SJSA1 (cell line): ENCODE measurements around the gene MKNK2. TPM values are rescaled to one million over a fixed set of nuclear protein-coding genes. Genes with fewer than 3 reads are reported as not detected.
A peak's percentile ranks its signal among the peaks of the same experiment; 100 is the strongest.

Experiments
- DNase-seq, 2 experiments: peaks; one replicate each; pipeline ENCODE4 v3.0.0-alpha.2; 2015 to 2020; ENCODE audit warnings: low spot score in 2 of 2, low read depth in 1 of 2
- H3K27ac ChIP-seq: fragments of 250-450 bp; sonication (Bioruptor Pico); 2 replicates; pipeline ENCODE4 v1.5.1; 2020; ENCODE audit warnings: mild to moderate bottlenecking, moderate library complexity
- H3K27me3 ChIP-seq: fragments of 250-450 bp; sonication (Bioruptor Pico); replicated peaks from 2 replicates; pipeline ENCODE4 v1.5.1; 2020; ENCODE audit warnings: mild to moderate bottlenecking, moderate library complexity
- H3K36me3 ChIP-seq: fragments of 250-450 bp; sonication (Bioruptor Pico); 2 replicates; pipeline ENCODE4 v1.5.1; 2020; ENCODE audit warnings: mild to moderate bottlenecking
- H3K4me1 ChIP-seq: fragments of 250-450 bp; sonication (Bioruptor Pico); replicated peaks from 2 replicates; pipeline ENCODE4 v1.6.1; 2021; ENCODE audit warnings: mild to moderate bottlenecking
- H3K4me3 ChIP-seq: fragments of 250-450 bp; sonication (Bioruptor Pico); 2 replicates; pipeline ENCODE4 v1.5.1; 2020; ENCODE audit warnings: mild to moderate bottlenecking
- H3K9me3 ChIP-seq: fragments of 250-450 bp; sonication (Bioruptor Pico); replicated peaks from 2 replicates; pipeline ENCODE4 v1.5.1; 2020; ENCODE audit warnings: mild to moderate bottlenecking
- total RNA-seq: library from RNA; depleted of rRNA; stranded (reverse); fragments of >200 nt; shearing (Covaris generic); gene quantifications from 2 replicates; pipeline ENCODE4 v1.2.3, GENCODE V29; 2014

Gene MKNK2
- total RNA-seq, 1 experiment from 2014 or later = 18.7 TPM

DNA sequence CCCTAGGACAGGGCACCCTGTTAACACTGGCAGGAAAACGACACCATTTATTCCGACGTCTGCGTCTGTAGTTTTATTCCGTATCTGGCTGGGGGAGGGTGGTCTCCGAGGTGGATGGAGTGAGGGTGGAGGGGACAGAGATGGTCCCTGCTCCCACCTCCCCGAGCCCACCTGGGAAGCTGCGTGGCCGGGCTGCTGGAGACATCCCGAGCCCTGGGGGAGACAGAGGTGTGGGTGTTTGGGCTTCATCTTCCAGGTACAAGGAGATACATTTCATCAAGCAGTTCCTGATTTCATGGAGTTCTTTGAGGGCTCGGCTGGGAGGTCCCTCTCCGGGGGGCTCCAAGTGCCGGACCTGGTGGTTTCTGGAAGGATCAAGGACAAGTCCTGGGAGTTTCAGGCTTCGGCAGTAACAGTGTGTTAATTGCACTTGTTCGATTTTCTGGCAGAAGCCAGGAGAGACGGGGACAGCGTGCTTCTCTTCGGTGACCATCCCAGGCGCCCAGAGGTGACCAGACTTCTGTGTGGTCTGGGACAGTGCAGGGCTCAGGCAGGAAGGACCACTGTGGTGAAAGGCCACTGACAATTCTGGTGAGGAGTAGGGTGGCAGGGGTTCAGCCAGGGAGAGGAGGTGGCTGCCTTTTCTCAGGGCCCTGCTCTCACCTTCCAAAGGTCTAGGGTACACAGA is 20.1 kb upstream of the MKNK2 start:
- Histone ChIP-seq H3K27ac (no peak overlapping the region), H3K9me3 (no peaks in the 10 kb centered on the region), H3K4me1 (peaks cover 8% of the 10 kb centered on the region; the same call in 1 of the 2 replicates), H3K4me3 (no peak overlapping the region), H3K36me3 (peaks cover 47% of the 10 kb centered on the region), H3K27me3 (no peaks in the 10 kb centered on the region)
- no peak for DNase-seq

- no peak overlapping the region for H3K4me3 ChIP-seq
- no peak overlapping the region for H3K27ac ChIP-seq
- no peaks in the 10 kb centered on the region for H3K9me3 ChIP-seq
- H3K4me1 ChIP-seq = peaks cover 8% of the 10 kb centered on the region; the same call in 1 of the 2 replicates
- peaks cover 40% of the 10 kb centered on the region for H3K36me3 ChIP-seq
- no peak for DNase-seq
- H3K27me3 ChIP-seq = no peaks in the 10 kb centered on the region
Observed at GRCh38 chr19:2070436-2070827, 19.4 kb upstream of the MKNK2 start.

GRCh38 chr19:2064788-2065524 is 13.9 kb upstream of the MKNK2 start:
- Histone ChIP-seq H3K4me1 (peaks cover 26% of the 10 kb centered on the region), H3K9me3 (no peaks in the 10 kb centered on the region), H3K27ac (no peak overlapping the region), H3K4me3 (no peak overlapping the region), H3K27me3 (no peaks in the 10 kb centered on the region), H3K36me3 (no peaks in the 10 kb centered on the region)
- no peak for DNase-seq

DNA sequence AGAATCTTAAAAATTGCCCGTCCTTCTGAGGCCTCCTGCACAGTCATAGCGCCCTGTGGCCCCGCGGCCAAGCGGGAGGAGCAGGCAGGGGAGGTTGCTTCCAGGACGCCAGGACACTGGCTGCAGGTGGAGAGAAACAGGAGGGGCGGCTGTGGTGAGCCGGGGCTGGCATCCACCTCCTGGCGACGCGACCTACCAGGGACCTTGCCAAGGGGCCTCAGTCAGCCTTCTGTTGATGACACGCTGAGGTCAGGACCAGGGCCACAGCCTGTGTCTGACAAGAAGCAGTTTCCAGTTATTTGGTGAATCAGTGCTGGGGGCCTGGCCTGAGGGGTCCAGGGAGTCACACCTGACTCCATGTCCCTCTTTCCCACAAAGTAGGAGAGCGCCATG is 13.3 kb upstream of the MKNK2 start:
- no peak for DNase-seq
- Histone ChIP-seq H3K27ac (no peak overlapping the region), H3K9me3 (no peaks in the 10 kb centered on the region), H3K27me3 (no peaks in the 10 kb centered on the region), H3K4me1 (peaks cover 26% of the 10 kb centered on the region), H3K4me3 (no peak overlapping the region), H3K36me3 (no peaks in the 10 kb centered on the region)

- Histone ChIP-seq H3K27ac (no peak overlapping the region), H3K36me3 (no peaks in the 10 kb centered on the region), H3K9me3 (no peaks in the 10 kb centered on the region), H3K4me1 (peaks cover 30% of the 10 kb centered on the region), H3K4me3 (no peak overlapping the region), H3K27me3 (no peaks in the 10 kb centered on the region)
- DNase-seq = no peak
Observed at GRCh38 chr19:2063824-2064223, 12.8 kb upstream of the MKNK2 start.

- Histone ChIP-seq H3K36me3 (no peaks in the 10 kb centered on the region), H3K27ac (no peak overlapping the region), H3K4me3 (no peak overlapping the region), H3K4me1 (peaks cover 31% of the 10 kb centered on the region), H3K27me3 (no peaks in the 10 kb centered on the region), H3K9me3 (no peaks in the 10 kb centered on the region)
- no peak for DNase-seq
Observed at GRCh38 chr19:2062770-2063169, 11.7 kb upstream of the MKNK2 start.

- no peaks in the 10 kb centered on the region for H3K9me3 ChIP-seq
- no peak overlapping the region for H3K27ac ChIP-seq
- no peak for DNase-seq
- H3K4me3 ChIP-seq = no peak overlapping the region
- peaks cover 31% of the 10 kb centered on the region for H3K4me1 ChIP-seq
- H3K27me3 ChIP-seq = no peaks in the 10 kb centered on the region
- no peaks in the 10 kb centered on the region for H3K36me3 ChIP-seq
Observed at GRCh38 chr19:2062389-2062729, 11.3 kb upstream of the MKNK2 start.

DNA sequence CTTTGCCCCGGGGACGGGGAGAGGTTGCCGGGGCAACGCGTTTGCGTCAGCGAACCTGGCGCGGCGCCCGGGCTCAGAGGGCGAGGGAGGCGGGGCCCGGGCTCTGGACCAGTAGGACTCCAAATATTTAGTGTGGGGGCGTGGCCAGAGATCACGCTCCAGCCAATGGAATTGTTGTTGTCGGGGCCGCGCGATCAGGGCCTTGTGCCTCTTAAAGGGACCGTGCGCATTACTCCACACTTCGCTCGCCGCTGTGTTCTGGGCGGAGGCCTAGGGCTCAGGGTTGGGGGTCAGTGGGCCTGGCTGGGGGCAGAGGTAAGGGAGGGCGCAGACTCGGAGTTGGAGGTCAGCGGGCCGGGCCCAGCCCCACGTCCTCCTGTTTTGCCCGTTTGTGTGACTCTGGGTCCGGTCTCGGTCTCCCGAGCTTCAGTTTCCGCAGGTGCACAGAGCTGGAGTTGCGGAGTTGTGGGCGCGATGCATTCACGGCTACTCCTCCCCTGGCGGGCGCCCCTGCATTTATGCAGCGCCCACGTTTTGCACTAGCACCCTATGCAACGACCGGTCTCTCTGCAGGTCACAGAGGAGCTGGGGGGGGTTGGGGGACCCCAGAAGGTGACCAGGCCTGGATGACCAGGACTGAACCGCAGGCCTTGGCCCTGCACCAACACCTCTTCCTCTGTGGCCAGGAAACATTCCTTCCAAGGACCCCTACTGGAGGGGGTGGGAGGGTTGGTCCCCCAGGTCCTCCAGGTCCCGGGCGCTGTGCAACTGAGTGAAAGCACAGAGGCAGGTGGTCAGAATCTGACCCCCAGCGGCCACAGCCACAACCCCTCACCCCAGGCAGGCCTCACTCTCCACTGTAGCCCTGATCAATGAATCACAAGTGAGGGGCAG is 10.7 kb upstream of the MKNK2 start:
- H3K36me3 ChIP-seq = no peaks in the 10 kb centered on the region
- H3K27me3 ChIP-seq = no peaks in the 10 kb centered on the region
- H3K4me3 ChIP-seq = peak overlapping the region; percentile 59
- DNase-seq = peak; percentile 99
- peaks cover 31% of the 10 kb centered on the region for H3K4me1 ChIP-seq
- H3K9me3 ChIP-seq = no peaks in the 10 kb centered on the region
- peak overlapping the region; percentile 93 for H3K27ac ChIP-seq

- Histone ChIP-seq H3K4me1 (peaks cover 36% of the 10 kb centered on the region), H3K4me3 (peak overlapping the region; percentile 59), H3K9me3 (no peaks in the 10 kb centered on the region), H3K27me3 (no peaks in the 10 kb centered on the region), H3K27ac (peak overlapping the region; percentile 93), H3K36me3 (no peaks in the 10 kb centered on the region)
- DNase-seq = peak in 1 of 2 experiments; percentile 67
Observed at GRCh38 chr19:2060884-2061494, 9.9 kb upstream of the MKNK2 start.

DNA sequence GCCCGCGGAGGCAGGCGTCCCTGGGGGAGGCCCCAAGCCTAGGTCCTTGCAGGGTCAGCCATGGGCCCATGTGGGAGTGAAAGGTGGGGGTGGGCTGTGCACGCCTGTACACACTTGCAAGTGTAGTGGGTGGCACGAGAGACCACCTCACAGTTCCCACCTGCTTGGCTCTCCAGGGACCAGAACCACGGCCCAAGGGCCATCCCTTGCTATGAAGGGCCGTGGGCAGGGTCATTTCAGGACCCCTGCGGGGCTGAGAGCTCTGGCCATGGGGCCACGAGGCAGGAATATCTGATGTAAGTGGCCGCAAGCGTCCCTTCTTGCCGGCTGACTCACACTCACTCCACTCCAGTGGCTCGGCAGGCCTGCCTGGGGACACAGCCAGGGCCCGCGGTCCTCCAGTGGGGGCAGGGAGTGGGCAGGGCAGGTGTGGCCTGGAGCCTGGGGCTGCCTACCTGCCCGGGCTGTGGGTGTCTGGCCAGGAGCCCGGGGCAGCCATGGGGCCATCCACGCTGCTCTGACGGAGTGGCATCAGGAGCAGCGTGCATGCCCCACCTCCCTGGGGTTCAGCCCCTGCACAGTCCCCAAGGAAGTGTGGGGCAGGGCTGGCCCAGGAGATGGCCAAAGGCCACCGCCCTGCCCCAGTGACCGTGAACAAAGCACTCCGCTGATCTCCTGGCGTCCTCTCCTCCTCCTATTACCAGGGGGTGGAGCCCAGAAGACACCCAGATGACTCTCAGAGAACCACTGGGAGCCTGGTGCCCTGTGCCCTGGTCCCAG is 8.6 kb upstream of the MKNK2 start:
- DNase-seq = peak; percentile 62 to 73
- Histone ChIP-seq H3K36me3 (no peaks in the 10 kb centered on the region), H3K4me3 (peak overlapping the region; percentile 10), H3K4me1 (peaks cover 40% of the 10 kb centered on the region), H3K27me3 (no peaks in the 10 kb centered on the region), H3K9me3 (no peaks in the 10 kb centered on the region), H3K27ac (peak overlapping the region; percentile 93)

DNA sequence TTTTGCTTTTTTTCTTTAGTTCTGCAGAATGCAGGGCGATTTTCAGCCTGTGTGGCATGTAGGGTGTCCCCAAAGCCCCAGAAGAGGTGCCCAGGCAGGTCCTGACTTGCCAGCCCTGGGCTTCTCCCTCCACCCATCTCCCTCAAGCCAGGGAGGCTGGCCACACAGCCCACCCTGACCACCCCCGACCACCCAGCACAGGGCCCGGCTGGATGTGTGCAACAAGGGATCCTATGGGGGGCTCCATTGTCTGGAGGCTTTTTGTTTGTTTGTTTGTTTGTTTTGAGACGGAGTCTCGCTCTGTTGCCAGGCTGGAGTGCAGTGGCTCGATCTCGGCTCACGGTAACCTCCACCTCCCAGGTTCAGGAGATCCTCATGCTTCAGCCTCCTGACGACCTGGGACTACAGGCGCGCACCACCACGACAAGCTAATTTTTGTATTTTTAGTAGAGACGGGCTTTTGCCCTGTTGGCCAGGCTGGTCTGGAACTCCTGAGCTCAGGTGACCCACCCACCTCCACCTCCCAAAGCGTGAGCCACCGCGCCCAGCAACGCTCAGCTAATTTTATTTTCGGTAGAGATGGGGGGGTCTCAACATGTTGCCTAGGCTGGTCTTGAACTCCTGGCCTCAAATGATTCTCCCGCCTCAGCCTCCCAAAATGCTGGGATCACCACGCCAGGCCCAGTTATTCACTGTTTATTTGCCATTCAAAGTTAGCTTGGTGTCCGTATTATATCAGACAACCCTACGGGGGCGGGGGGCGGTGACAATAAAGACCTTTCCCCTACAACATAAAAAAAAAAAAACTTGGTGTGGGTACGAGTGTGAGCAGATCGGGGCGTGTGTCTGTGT is 7.8 kb upstream of the MKNK2 start:
- Histone ChIP-seq H3K4me1 (peaks cover 40% of the 10 kb centered on the region), H3K36me3 (no peaks in the 10 kb centered on the region), H3K9me3 (no peaks in the 10 kb centered on the region), H3K27ac (peak overlapping the region; percentile 93), H3K4me3 (no peak overlapping the region), H3K27me3 (no peaks in the 10 kb centered on the region)
- DNase-seq = no peak
